ENCODE results near the gene SFMBT2. TPM values are rescaled to one million over a fixed set of nuclear protein-coding genes. Genes with fewer than 3 reads are reported as not detected.
A peak's percentile ranks its signal among the peaks of the same experiment; 100 is the strongest.

SFMBT2 gene
- total and polyA plus RNA-seq, 2 of the 4 experiments (the other 2 are of a cell fraction), result 0.70 to 1.3 TPM

DNA sequence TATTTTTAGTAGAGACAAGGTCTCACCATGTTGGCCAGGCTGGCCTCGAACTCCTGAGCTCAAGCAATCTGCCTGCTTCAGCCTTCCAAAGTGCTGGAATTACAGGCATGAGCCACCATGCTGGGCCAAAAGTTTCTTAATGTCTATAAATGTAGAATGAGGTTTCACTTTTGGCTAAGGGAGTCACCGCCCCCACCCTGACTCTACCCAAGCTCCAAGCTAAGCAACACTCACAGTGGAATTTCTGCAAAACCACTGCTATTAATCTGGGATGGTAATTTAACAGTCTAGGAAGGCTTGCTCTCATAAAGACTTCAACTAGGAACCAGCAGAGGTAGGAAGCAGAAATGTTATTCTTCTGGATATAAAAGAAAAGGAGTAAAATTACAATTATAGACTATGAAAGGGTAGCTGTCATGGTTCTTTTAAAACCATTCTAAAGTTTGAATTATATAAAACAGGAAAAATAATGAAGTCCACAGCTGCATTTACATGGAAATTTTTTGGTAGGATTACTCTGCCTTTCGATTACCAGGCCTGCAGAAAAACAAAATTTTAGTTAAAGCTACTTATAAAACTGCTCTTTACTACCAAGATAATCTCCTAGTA lies 211.6 kb downstream of the SFMBT2 start:
- Histone ChIP-seq H2BK120ac (ENCODE audit: low read depth, low read length) (no peak overlapping the region), H3K4me2 (ENCODE audit: low read depth, low read length) (no peak overlapping the region), H2AK9ac (replicated peaks; ENCODE audit: low read depth, low read length, poor library complexity) (no peak overlapping the region), H2BK15ac (ENCODE audit: low read depth, low read length) (no peak overlapping the region), H3K9me1 (ENCODE audit: insufficient read depth, low read length) (no peaks in the 10 kb centered on the region), H3K36me3 (ENCODE audit: control insufficient read depth, insufficient read depth, low read length) (no peaks in the 10 kb centered on the region), H3K14ac (replicated peaks; ENCODE audit: low read depth, low read length) (no peak overlapping the region), H3K56ac (ENCODE audit: extremely low read depth, insufficient read depth, low read length) (no peak overlapping the region), H3K27me3 (ENCODE audit: control insufficient read depth, insufficient read depth, low read length) (no peaks in the 10 kb centered on the region), H4K5ac (ENCODE audit: low read depth, low read length) (no peak overlapping the region), H3K18ac (ENCODE audit: low read depth, low read length) (no peak overlapping the region), H4K91ac (ENCODE audit: insufficient read depth, low read depth, low read length) (no peak overlapping the region), H3K4ac (ENCODE audit: low read depth, low read length) (no peak overlapping the region), H2AFZ (replicated peaks; ENCODE audit: low read length, poor library complexity) (no peak overlapping the region), H2BK20ac (ENCODE audit: low read depth, low read length) (no peak overlapping the region), H3K4me1 (ENCODE audit: control insufficient read depth, insufficient read depth, low read length) (no peaks in the 10 kb centered on the region), H2BK5ac (ENCODE audit: low read depth, low read length, poor library complexity, severe bottlenecking) (no peak overlapping the region), H2AK5ac (ENCODE audit: low read depth, low read length) (no peak overlapping the region), H4K20me1 (ENCODE audit: insufficient read depth, low read length) (no peaks in the 10 kb centered on the region), H3K27ac (ENCODE audit: insufficient read depth, low read length) (no peak overlapping the region), H3K23ac (ENCODE audit: low read depth, low read length) (no peak overlapping the region), H3K9me3 (ENCODE audit: control insufficient read depth, insufficient read depth, low read length) (peaks cover 3% of the 10 kb centered on the region; the same call in 1 of the 2 replicates), H4K8ac (ENCODE audit: low read depth in 2 of 2, low read length in 2 of 2) (no peak overlapping the region), H3K4me3 (ENCODE audit: insufficient read depth, low read depth, low read length) (no peak overlapping the region), H3K79me1 (ENCODE audit: low read depth in 1 of 2, low read length in 2 of 2) (no peaks in the 10 kb centered on the region), H3K9ac (ENCODE audit: low read depth, low read length) (no peak overlapping the region)
- in situ Hi-C loops (cut with MboI; ENCODE audit: low sequenced_read_pairs), result no loop called here
- POLR2A ChIA-PET (ENCODE audit: unreplicated experiment), result no interaction called here
- WGBS, 2 experiments (ENCODE audit: extremely low coverage in 2 of 2, insufficient read length in 1 of 2), result no CpG with 5 or more reads among the region's 3 CpGs
- ATAC-seq (ENCODE audit: low read depth) (peak; percentile 51), DNase-seq (peak; percentile 32)
- dilution Hi-C loops (cut with HindIII; ENCODE audit: low sequenced_read_pairs, unreplicated experiment), result no loop called here
- CTCF ChIA-PET, result no interaction called here
- BruUV-seq (replicated peaks), result no TSS peak
- TF ChIP-seq BHLHE40 (IDR thresholded peaks at IDR 0.05; ENCODE audit: low read depth, low read length), result no peak
- TF ChIP-seq CHD1 (IDR thresholded peaks at IDR 0.05; ENCODE audit: low read depth, low read length), result no peak
- TF ChIP-seq FOS (IDR thresholded peaks at IDR 0.05; ENCODE audit: low read depth, low read length), result no peak
- no peak for TF ChIP-seq POLR2A (IDR thresholded peaks at IDR 0.05; ENCODE audit: low read depth, low read length)
- TF ChIP-seq RFX5 (IDR thresholded peaks at IDR 0.05; ENCODE audit: low read depth, low read length), result no peak
- intact Hi-C loops (cut with micrococcal nuclease), result no loop called here

Measured in IMR-90 (cell line).